Activated CD8-positive, alpha-beta memory T cell treated with anti-CD3 and anti-CD28 coated beads for 1 hour (primary cell): ENCODE data around the gene HEATR5B.
"Not testable (repeated sequence)": the region's sequence is repeated elsewhere in the genome, so short reads cannot be mapped to it uniquely, and the experiment has no call there.

Experiments used
- DNase-seq, 2 donors: peaks; one replicate each; pipeline ENCODE4 v3.0.0-alpha.2; 2020; ENCODE audit warnings: low read depth in 1 of 2; ENCODE audit errors: extremely low read depth in 1 of 2

HEATR5B gene

GRCh38 chr2:37068686-37069085 is 15.5 kb downstream of the HEATR5B start:
- no peak for DNase-seq

DNA sequence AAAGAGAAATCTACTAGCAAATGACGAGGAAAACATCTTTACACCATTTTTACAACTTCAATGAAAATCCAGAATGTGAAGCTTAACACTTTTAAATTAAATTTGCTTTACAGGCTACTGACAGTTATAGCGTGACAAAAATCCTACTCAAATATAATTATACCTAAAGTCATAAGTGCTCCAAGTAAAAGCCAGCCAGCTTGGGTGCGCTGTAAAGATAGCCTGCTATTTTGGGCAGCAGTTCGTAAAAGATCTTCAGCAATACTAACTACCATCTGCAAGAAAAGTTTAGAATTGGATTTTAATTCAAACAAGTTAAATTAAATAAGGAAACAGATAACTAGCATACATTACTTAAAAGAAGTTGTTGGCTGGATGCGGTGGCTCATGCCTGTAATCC is 22.4 kb downstream of the HEATR5B start:
- DNase-seq, result no peak

GRCh38 chr2:37061013-37061711 is 23.0 kb downstream of the HEATR5B start:
- DNase-seq, result no peak

DNA sequence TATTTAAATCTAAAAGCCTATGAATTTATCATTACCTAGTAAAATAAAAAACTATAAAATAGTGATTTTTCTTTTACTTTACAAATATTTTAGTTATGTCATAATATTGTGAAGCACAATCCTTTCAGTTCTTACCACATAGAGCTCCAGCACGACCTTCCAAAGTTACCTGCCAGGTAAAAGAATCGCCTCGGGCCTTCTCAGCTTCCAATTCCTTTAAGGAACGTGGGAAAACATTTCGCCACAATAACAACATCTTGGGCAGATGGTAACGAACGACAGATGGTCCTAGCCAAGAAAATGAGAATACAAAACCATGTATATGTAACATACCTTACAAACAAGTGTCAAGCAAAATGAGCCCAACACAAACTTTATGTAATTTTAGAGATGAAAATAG is 23.7 kb downstream of the HEATR5B start:
- DNase-seq, result no peak

- DNase-seq, result no peak
Observed at GRCh38 chr2:37059841-37060240, 24.3 kb downstream of the HEATR5B start.

GRCh38 chr2:37052600-37053332 is 31.4 kb downstream of the HEATR5B start:
- no peak for DNase-seq

DNA sequence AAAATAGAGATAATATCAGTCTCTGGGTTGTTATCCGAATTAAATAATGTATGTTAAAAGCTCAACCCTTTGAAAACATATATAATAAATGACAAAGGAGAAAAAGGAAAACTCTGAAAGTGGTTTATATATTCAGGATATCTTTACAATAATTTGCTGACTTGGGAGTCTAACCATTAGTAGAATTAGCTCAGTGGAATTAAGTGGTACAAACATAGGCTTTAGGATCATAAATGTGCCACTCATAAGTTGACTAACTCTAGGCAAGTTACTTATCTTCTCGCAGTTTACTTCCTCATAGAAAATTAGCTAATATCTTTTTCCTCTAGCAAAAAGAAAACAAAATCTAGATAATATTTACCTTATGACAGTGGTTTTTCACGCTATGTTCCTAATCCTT is 44.6 kb downstream of the HEATR5B start:
- no peak for DNase-seq

DNA sequence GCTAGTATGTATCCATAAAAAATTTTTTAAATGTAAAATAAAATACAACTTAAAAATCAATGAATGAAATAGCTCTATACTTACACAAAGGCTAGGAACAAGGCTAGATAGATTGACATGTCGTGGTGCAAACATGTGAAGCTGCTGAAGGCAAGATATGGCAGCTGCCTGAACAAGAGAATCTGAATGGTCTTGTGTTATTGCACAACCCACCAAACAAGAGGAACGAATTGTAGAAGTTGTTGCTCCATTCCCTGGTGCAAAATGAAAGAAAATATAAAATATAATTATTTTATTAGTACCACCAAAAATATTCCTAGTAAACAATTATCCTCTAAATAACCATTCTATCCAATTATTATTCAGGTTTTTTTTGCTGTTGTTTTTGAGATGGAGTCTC is 46.4 kb downstream of the HEATR5B start:
- DNase-seq, result no peak

DNA sequence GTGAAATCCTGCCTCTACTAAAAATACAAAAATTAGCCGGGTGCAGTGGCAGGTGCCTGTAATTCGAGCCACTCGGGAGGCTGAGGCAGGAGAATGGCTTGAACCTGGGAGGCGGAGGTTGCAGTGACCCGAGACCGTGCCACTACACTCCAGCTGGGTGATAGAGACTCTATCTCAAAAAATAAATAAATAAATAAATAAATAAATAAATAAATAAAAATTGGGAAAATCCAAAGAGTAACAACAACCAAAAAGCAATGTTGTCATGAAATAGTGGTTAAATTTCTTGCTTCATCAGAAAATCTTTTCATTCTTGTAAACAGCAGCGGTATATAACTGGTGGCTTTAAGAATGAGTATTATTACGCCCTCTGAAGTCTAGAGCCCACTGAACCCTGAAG is 54.4 kb downstream of the HEATR5B start:
- DNase-seq, result no peak

DNA sequence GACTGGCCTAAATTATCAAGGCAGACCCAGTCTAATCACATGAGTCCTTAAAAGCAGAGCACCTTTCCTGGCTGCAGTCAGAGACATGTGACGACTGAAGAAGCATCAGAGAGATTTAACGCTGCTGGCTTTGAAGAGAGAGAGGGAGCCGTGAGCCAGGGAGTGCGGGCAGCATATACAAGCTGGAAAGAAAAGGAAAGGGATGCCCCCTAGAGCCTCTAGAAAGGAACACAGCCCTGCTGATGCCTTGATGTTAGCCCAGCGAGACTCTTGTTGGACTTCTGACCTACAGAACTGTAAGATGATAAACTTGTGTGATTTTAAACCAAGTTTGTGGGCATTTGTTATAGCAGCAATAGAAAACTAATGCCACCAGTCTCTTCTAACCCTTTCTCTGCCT is 58.1 kb downstream of the HEATR5B start:
- DNase-seq, result no peak

DNA sequence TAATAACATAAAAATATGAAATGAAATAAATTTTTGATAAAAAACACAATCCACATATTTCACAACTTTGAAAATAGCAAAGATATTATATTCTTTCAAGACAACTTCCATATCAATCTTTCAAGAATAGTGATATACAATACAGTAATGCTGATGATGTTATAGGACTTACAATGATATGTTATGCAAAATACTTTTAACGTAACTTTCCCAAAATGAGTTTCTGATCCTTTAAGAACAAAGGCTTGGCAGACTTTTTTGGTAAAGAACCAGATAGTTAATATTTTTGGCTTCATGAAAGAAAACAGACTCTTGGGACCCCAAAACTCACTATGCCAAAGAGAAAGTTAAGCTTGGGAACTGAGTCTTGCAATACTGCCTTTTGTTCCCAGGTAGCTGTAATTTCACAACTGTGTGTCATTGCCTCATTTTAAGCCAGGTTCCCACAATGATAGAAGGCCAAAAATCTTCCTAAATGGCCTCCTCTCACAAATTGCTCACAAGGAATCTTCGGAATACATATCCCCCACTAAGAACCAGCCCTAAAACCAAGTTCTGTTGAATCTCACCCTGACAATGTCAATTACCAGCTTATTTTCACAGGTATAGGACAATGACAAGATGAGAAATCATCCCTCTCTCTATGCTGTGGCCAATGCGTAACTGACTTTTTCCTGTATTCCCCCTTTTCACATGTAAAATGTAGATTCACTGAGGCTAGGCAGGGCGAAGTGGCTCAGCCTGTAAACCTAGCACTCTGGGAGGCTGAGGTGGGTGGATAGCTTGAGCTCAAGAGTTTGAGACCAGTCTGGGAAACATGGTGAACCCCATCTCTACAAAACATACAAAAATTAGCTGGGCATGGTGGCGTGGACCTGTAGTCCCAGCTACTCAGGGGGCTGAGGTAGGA is 63.0 kb downstream of the HEATR5B start:
- DNase-seq, result no peak

GRCh38 chr2:37020212-37020886 is 63.8 kb downstream of the HEATR5B start:
- DNase-seq, result no peak

- no peak for DNase-seq
Observed at GRCh38 chr2:37013315-37013641, 70.9 kb downstream of the HEATR5B start.

DNA sequence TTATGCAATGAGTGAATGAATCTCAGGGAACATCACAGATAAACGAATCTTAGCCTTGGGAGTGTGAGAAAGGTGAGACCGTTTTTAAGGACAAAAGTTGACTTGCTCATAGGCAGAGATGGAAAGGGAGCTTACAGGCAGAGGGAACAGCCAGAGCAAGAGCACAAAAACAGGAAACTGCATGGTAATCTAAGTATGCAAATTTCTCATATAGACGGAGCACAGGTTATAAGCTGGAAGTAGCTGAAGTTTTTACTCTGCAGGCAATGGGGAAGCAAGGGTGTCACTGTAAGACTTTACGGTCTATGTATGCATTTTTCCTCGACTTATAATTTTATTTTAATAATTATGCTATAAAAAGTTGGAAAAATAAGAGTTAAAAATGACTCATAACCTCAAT is 73.0 kb downstream of the HEATR5B start:
- no peak for DNase-seq

DNA sequence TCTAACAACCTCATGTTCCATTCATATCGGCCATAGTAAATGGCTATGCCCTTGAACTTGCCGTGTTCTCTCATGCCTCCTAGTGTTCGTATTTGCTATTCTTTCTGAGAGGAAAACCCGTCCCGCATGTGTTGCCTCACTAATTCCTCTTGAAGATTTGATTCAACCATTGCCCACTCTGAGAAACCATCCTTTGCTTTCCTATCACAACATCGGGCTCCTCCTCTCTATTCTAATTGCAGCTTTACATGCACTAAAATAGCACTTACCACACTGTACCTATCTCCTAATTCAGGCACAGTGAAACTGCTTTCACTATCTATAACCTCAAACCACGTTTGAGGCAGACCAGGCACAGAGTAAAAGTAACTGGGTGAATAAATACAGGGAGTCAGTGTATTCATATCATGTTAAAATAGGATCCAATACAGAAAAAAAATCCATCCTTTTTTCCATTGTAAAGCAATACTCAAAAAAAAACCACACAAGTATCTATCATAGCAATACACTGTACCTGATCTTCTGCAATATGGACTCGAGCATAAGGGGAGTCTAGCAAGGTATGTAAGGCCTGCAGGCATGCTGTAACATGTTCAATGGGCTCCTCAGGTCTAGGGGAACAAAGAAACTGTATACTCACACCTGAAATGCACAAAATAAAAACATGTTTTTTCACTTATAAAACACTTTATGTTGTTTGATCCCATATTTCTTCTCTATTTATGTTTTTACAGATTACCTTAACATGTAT is 78.9 kb downstream of the HEATR5B start:
- DNase-seq, result no peak

GRCh38 chr2:37000988-37001556 is 83.1 kb downstream of the HEATR5B start:
- no peak for DNase-seq

DNA sequence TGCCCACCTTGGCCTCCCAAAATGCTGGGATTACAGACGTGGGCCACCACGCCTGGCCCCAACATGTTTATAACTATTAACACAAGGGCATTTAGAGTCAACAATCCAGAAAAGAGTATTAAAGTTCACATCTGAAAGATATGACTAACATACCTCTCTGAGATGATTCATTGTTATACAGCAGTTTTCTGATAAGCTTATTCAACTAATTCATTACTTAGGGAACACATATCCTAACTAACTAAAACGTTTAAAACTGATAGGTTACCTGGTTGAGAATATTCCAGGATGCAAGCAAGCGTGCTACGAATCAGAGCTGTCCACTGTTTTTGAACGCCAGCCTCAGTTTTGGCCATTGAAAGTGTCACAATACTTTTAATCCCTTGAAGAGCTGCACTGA is 83.9 kb downstream of the HEATR5B start:
- no peak for DNase-seq

DNA sequence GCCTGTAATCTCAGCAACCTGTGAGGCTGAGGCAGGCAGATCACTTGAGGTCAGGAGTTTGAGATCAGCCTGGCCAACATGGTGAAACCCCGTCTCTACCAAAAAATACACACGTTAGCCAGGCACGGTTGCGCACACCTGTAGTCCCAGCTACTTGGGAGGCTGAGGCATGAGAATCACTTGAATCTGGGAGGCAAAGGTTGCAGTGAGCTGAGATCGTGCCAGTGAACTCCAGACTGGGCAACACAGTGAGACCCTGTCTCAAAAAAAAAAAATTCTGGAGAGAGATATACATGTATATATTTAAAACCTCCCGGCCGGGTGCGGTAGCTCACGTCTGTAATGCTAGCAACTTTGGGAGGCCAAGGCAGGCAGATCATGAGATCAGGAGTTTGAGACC is 84.8 kb downstream of the HEATR5B start:
- not testable (repeated sequence) for DNase-seq

- DNase-seq, result no peak
Observed at GRCh38 chr2:36993841-36994620, 90.1 kb downstream of the HEATR5B start.
